HG03097 (cell line): ENCODE results near the gene ADAMTS2.

Source experiments
- ATAC-seq: cut with Tn5 transposase; IDR thresholded peaks from one replicate; pipeline ENCODE4 v1.9.1; 2021; ENCODE audit not compliant: unreplicated experiment, low FRiP score

Gene ADAMTS2

GRCh38 chr5:179258922-179259730 is 86.1 kb downstream of the ADAMTS2 start:
- ATAC-seq = no peak

DNA sequence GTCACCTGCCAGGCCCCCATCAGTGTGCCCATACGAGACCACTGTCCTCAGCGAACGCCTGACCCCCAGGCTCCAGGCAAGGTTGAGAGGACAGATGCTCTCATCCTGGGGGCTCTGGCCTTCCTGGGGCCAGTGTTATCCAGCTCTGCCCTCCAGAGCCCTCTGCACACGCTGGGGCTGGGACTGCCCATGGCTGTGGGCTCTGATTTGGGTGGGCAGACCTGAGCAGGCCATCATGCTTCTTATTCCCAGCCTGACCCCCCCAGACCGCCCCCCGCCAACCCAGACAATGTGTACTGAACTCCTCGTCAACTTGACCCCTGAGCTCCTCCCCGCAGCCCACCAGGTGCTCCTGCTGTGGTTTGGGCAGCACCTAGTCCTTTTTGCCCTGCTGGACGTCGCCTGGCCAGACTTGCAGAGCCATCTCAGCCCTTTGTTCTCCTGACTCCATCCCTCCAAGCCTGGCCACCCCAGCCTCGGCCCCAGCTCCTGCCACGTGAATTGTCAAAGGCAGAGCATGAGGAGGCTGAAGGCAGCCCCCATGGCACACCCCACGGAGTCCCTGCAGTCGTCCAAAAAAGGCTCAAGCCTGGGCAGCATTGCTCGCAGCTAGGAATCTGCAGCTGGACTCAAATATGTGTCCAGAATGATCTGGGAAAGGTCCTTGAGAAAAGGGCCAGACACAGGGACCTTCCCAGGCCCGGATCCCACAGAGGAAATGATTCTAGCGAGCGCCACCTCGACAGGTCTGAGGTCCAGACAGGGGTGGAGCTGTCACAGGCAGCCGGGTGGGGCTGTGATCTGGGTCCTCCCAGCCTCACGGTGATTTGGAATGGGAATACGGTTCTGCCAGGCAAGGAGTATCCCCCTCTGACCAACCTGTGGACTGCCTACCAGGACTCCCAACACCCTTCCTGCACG is 87.0 kb downstream of the ADAMTS2 start:
- ATAC-seq = no peak

GRCh38 chr5:179257176-179257682 is 88.0 kb downstream of the ADAMTS2 start:
- no peak for ATAC-seq

- ATAC-seq = no peak
Measured at GRCh38 chr5:179256328-179257175, 88.7 kb downstream of the ADAMTS2 start.

DNA sequence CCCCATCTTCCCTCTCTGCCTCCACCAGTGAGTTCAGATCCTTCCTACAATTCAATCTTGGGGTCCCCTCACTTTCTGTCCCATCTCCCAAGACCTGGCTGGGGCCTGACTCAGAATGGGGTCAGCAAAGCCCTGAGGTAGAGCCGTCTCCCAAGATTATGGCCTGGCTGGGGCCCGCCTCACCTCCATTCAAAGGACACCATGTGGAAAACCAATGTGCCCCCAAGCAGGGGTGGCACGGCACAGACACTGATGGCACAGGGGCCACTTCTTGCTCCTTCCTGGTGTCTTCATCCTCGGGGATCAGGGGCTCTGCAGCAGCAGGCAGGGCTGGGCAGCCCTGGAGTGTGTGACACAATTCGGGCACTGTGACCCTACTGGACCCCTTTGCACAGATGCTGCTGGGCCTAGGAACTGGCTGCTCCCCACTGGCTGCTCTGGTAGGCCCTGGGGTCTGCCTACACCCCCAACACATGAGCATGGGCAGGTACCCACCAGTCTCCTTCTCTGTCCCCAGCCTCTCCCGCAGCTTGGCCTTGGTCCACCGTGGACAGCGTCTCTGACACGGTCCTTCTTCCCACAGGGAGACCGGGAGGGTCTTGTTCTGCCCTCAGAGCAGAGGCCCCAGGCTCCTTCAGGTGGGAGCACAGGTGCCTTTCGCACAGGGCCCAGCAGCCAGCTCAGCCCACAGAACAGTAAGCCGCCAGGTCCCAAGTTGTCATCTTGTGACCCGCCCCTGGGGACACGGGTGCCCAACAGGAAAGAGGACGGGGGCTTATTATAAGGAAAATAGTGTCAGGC is 89.5 kb downstream of the ADAMTS2 start:
- no peak for ATAC-seq

- no peak for ATAC-seq
Measured at GRCh38 chr5:179254638-179255271, 90.5 kb downstream of the ADAMTS2 start.

DNA sequence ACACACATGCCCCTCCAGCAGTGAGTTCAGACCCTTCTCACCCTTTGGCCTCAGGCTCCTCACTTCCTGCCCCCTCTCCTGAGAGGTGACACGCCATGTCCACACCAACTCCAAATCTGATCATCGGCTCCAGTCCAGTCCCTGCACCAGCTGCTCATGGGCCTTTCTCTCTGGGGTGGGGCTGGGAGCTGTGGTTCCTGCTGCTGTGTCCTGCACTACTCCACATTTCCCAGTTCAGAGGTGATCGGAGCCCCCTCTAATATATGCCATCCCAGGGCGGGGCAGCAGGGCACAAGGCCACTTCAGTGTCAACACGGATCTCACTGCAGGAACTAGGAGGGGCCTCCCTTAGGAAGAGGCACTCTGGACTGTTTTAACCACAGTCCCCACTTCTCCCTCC is 91.5 kb downstream of the ADAMTS2 start:
- ATAC-seq = no peak

DNA sequence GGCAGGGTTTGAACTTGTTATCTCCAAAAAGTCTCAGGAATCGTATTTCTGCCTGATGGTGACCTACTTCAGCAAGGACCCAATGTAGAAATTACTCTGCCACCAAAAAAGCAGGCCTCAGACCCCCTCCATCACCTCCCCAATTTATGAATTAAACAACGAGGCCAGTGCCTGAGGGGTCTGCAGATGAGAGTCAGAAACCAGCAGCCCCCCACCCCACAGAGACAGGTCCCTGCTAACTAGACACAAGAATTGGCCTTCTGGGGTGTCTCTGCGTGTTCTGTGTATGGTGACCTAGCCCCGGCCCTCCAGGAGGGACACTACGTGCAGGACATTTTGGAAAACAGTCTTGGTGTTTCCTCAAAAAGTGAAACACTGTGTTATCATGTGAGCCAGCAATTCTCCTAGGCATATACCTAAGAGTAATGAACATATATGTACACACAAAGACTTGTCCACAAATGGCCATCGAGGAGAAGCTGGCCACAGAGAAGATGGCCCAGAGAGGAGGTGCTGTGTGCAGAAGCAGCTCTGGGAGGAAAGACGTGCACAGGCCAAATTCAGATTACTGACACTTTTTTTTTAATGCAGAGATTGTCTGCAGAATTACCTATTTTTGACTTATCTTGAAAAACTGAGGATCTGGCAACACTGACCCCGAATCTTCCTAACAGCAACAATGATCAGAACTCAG is 93.8 kb downstream of the ADAMTS2 start:
- no peak for ATAC-seq

DNA sequence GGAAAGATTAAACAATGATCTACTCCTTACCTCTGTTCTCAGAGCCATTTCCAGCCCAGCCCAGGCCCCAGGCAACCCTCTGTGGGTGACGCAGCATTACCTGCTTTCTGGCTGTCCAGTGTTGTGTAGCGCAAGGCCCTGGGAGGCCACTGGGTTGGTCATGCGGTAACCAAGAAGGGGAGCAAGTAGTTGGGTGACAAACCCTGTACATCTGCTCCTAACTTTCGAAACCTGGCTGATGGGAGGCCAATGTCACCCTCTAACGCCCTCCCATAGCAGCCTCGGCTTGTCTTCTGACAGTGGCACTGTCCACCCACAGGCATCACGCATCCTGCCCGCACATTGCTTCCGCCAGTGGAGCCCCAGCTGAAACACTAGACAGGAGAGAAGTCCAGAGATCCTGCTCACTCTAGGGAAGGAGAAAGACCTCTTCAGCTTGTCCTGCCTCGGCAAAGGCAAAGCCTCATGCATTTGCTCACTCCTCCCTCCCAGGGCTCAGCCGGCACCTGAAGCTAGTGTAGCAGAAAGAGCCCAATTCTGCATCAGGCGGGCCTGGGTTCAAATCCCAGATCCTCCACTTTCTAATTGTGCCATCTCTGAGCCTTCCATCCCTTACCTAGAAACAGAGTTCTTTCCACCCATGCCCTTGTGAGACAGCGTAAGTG is 94.6 kb downstream of the ADAMTS2 start:
- no peak for ATAC-seq

GRCh38 chr5:179246227-179246626 is 99.0 kb downstream of the ADAMTS2 start:
- no peak for ATAC-seq

DNA sequence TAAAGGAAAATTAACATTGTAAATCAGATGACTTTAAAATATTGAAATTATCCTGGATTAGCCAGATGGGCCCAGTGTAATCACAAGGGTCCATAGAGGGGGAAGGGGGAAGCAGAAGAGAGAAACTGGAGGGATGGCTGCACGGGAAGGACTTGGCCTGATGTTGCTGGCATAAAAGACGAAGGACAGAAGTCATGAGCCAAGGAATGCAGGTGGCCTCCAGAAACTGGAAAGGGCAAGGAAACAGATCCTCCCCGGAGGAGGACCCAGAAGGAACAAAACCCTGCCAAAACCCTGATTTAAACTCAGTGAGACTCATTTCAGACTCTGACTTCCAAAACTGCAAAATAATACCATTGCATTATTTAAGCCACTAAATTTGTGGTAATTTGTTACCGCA is 100.2 kb downstream of the ADAMTS2 start:
- no peak for ATAC-seq

DNA sequence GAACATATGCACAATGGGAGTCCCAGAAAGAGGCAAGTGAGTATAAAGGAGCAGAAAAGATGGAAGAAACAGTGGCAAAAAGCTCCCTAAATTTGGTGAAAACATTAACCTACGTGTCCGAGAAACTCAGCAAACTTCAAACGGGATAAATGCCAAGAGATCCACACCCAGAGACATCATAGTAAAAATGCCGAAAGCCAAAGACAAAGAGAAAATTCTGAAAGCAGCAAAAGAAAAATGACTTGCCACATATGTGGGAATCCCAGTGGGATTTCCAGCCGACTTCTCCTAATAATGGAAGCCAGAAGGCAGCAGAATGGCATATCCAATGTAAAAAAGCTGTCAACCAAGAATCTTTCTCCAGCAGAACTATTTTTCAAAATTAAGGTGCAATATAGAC is 101.2 kb downstream of the ADAMTS2 start:
- no peak for ATAC-seq

DNA sequence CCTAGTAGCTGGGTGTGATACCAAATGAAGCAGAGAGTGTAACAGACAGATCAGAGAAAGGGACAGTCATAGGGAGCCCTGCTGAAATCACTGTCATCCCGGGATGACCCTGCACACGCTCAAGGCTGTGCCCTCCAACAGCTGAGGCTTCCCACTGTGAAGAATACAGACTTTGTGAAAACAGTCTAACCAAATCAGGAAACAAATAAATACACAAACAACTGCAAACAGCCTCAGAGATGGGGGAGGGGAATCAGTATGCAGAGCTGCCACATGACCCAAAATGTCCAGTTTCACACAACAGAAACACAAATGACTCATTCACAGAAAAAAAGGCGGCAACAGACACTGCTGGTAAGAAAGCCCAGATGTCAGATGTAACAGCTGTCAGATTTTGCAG is 101.9 kb downstream of the ADAMTS2 start:
- no peak for ATAC-seq

- no peak for ATAC-seq
Measured at GRCh38 chr5:179242676-179243075, 102.6 kb downstream of the ADAMTS2 start.

- ATAC-seq = no peak
Measured at GRCh38 chr5:179241764-179242370, 103.4 kb downstream of the ADAMTS2 start.

DNA sequence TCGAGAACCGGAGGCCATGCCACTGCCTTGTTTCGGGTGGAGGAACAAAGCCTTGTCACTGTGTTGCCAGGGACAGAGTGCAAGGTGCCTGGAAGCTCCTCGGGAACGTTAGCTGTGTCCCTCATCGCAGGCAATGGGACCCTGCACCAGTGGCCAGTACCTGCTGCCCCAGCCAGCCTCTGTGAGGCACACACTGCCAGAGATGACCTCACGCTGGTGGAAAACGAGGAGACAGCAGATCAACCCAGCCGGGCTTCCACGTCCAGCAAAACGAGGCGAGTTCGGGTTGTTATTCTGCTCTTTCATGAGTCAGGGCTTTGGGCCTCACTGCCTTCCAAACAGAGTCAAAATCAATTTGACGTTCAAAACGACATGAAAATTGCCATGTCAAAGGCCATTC is 104.1 kb downstream of the ADAMTS2 start:
- ATAC-seq = no peak

DNA sequence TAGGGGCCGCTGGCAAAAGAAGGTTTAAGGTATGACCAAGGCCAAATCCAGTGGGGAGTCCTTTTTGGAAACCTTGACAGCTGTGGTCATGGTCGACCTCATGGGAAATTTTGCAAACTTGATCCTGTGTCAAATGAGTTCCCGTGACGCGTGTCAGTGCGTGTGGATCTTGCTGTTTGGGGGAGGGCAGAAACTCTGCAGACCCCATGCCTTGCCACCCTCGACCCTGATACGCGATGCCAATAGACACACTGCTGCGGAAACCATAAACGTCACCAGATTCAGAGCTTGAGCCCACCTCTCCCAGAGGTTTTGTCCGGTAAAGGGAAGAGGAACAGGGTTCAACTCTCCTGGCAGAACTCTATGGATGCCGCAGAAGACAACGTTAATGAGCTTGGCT is 104.7 kb downstream of the ADAMTS2 start:
- ATAC-seq = no peak
